Measurements from ENCODE around the gene TGFA. TPM values are rescaled to one million over a fixed set of nuclear protein-coding genes. Genes with fewer than 3 reads are reported as not detected.

Gene TGFA
- total RNA-seq, 1 experiment from 2014 or later: 50.1 TPM

DNA sequence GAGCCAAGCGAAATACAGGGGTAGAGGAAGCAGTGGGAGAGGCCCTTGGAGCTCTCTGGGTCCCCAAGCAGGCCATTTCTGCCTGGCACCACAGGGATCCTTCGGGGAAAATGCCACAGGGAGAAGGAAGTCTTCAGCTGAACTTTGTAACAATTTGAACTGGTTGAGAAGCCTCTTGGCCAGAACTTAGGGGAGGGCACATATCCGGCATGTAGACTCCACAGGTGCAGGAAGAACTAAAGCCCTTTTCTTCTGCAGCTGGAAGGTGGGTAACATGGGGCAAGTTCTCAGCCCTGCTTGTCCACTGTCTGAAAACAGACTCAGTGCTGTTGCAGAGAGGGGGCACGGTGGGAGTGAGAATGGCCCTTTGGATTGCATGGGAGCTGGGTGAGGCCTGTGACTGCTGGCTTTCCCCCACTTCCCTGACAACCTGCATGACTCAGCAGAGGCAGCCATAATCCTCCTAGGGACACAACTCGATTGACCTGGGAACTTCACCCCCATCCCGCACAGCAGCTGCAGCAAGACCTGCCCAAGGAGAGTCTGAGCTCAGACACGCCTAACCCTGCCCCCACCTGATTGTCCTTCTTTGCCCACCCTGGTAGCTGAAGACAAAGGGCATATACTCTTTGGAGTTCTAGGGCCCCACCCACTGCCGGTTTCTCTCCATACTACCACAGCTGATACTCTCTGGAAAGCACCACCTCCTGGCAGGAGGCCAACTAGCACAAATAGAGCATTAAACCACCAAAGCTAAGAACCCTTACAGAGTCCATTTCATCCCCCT is 150.2 kb downstream of the TGFA start:
- peak overlapping the region; percentile 9; the same call in 1 of the 2 replicates for H3K27ac ChIP-seq (ENCODE audit: low read depth, low read length)
- H3K9me2 ChIP-seq (ENCODE audit: insufficient read depth): no peaks in the 10 kb centered on the region
- H2AFZ ChIP-seq (ENCODE audit: low read depth, low read length, poor library complexity, severe bottlenecking): peak overlapping the region; percentile 74
- POLR2A ChIA-PET: no interaction called here
- H3K4me1 ChIP-seq (ENCODE audit: control insufficient read depth in 1 of 2, insufficient read depth in 2 of 2, low read length in 2 of 2): peaks cover 0 to 12% of the 10 kb centered on the region in 2 experiments; a peak in 3 of 4 replicates
- TF ChIP-seq, protein P1, sequence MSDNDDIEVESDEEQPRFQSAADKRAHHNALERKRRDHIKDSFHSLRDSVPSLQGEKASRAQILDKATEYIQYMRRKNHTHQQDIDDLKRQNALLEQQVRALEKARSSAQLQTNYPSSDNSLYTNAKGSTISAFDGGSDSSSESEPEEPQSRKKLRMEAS (IDR thresholded peaks at IDR 0.05): no peak
- TF ChIP-seq FOSL1 (IDR thresholded peaks at IDR 0.05; ENCODE audit: low read depth) (no peak), JUND (IDR thresholded peaks at IDR 0.05) (no peak), CTCF (IDR thresholded peaks at IDR 0.05 in 2 of 3, conservative IDR thresholded peaks at IDR 0.05 in 1 of 3; ENCODE audit: borderline replicate concordance in 1 of 3, insufficient read depth in 1 of 3, low read depth in 2 of 3, low read length in 2 of 3) (no peak), SIN3A (IDR thresholded peaks at IDR 0.05; ENCODE audit: low read depth) (no peak), YY1 (IDR thresholded peaks at IDR 0.05; ENCODE audit: extremely low read depth, insufficient replicate concordance, low read depth, low read length) (no peak), CBX3 (IDR thresholded peaks at IDR 0.05; ENCODE audit: low read depth) (no peak), POLR2A (IDR thresholded peaks at IDR 0.05; ENCODE audit: borderline replicate concordance, extremely low read depth, insufficient read depth, insufficient read length) (no peak), ZNF274 (IDR thresholded peaks at IDR 0.05; ENCODE audit: low read depth, low read length) (no peak), ATF3 (IDR thresholded peaks at IDR 0.05) (no peak), EZH2 (IDR thresholded peaks at IDR 0.05) (no peak), EGR1 (IDR thresholded peaks at IDR 0.05; ENCODE audit: low read depth) (no peak), EZH2phosphoT487 (IDR thresholded peaks at IDR 0.05; ENCODE audit: borderline replicate concordance) (no peak)
- TF ChIP-seq, protein P2, sequence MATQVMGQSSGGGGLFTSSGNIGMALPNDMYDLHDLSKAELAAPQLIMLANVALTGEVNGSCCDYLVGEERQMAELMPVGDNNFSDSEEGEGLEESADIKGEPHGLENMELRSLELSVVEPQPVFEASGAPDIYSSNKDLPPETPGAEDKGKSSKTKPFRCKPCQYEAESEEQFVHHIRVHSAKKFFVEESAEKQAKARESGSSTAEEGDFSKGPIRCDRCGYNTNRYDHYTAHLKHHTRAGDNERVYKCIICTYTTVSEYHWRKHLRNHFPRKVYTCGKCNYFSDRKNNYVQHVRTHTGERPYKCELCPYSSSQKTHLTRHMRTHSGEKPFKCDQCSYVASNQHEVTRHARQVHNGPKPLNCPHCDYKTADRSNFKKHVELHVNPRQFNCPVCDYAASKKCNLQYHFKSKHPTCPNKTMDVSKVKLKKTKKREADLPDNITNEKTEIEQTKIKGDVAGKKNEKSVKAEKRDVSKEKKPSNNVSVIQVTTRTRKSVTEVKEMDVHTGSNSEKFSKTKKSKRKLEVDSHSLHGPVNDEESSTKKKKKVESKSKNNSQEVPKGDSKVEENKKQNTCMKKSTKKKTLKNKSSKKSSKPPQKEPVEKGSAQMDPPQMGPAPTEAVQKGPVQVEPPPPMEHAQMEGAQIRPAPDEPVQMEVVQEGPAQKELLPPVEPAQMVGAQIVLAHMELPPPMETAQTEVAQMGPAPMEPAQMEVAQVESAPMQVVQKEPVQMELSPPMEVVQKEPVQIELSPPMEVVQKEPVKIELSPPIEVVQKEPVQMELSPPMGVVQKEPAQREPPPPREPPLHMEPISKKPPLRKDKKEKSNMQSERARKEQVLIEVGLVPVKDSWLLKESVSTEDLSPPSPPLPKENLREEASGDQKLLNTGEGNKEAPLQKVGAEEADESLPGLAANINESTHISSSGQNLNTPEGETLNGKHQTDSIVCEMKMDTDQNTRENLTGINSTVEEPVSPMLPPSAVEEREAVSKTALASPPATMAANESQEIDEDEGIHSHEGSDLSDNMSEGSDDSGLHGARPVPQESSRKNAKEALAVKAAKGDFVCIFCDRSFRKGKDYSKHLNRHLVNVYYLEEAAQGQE (IDR thresholded peaks at IDR 0.05; ENCODE audit: low read depth): no peak
- TF ChIP-seq, protein P3, sequence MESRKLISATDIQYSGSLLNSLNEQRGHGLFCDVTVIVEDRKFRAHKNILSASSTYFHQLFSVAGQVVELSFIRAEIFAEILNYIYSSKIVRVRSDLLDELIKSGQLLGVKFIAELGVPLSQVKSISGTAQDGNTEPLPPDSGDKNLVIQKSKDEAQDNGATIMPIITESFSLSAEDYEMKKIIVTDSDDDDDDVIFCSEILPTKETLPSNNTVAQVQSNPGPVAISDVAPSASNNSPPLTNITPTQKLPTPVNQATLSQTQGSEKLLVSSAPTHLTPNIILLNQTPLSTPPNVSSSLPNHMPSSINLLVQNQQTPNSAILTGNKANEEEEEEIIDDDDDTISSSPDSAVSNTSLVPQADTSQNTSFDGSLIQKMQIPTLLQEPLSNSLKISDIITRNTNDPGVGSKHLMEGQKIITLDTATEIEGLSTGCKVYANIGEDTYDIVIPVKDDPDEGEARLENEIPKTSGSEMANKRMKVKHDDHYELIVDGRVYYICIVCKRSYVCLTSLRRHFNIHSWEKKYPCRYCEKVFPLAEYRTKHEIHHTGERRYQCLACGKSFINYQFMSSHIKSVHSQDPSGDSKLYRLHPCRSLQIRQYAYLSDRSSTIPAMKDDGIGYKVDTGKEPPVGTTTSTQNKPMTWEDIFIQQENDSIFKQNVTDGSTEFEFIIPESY (IDR thresholded peaks at IDR 0.05; ENCODE audit: extremely low read depth, insufficient replicate concordance, low read length): no peak
- no TSS peak for BruUV-seq (replicated peaks)
- H3K9me3 ChIP-seq (ENCODE audit: control insufficient read depth in 1 of 2, insufficient read depth in 1 of 2, low read depth in 1 of 2, low read length in 2 of 2): no peaks in the 10 kb centered on the region
- H3K27me3 ChIP-seq (ENCODE audit: insufficient read depth, low read length): no peaks in the 10 kb centered on the region
- no peaks in the 10 kb centered on the region for H3K79me2 ChIP-seq (ENCODE audit: insufficient read depth, low read length)
- no peaks in the 10 kb centered on the region for H4K20me1 ChIP-seq (ENCODE audit: insufficient read depth)
- DNase-seq (ENCODE audit: low read depth, low spot score) (no peak), ATAC-seq (no peak)
- no peak overlapping the region for H3K4me3 ChIP-seq (replicated peaks in 1 of 2; ENCODE audit: low read depth in 1 of 2, low read length in 2 of 2)
- H3K9ac ChIP-seq (ENCODE audit: low read length): no peak overlapping the region
- H3K36me3 ChIP-seq (ENCODE audit: control insufficient read depth in 1 of 2, insufficient read depth in 2 of 2, low read length in 2 of 2): no peaks in the 10 kb centered on the region
- RAD21 ChIA-PET (ENCODE audit: low non-redundant PET in 1 of 2, low total read pairs in 2 of 2, uncharacterized antibody in 2 of 2, unreplicated experiment in 2 of 2): no interaction called here
- H3K4me2 ChIP-seq (ENCODE audit: low read length): peak overlapping the region; percentile 23
- CTCF ChIA-PET: no interaction called here
- intact Hi-C loops (cut with micrococcal nuclease): no loop called here

Data from HCT116 (cell line).